ENCODE data around the gene KRR1.

GRCh38 chr12:75545636-75546035, 34.2 kb upstream of the KRR1 start:
- TF ChIP-seq CTCF (IDR thresholded peaks at IDR 0.05) = no peak
- TF ChIP-seq POLR2A (IDR thresholded peaks at IDR 0.05) = no peak
- no peak for TF ChIP-seq POLR2AphosphoS5 (IDR thresholded peaks at IDR 0.05)
- no peak for TF ChIP-seq EP300 (IDR thresholded peaks at IDR 0.05; ENCODE audit: low read depth)
